HAP-1 (cell line): Measurements from ENCODE around the gene NACA2.
"Not testable (repeated sequence)": the region's sequence is repeated elsewhere in the genome, so short reads cannot be mapped to it uniquely, and the experiment has no call there.

ENCODE experiments used
- DNase-seq, 2 experiments: peaks; one replicate each; pipeline ENCODE4 v3.0.0-alpha.2; 2016 to 2020; ENCODE audit warnings: low spot score in 2 of 2
- H3K27me3 ChIP-seq: fragments of 250-450 bp; sonication (Bioruptor Pico); 2 replicates; pipeline ENCODE4 v1.5.1; 2020; ENCODE audit warnings: low read depth, mild to moderate bottlenecking, moderate library complexity
- H3K36me3 ChIP-seq: fragments of 250-450 bp; sonication (Bioruptor Pico); replicated peaks from 2 replicates; pipeline ENCODE4 v1.5.1; 2020; ENCODE audit warnings: mild to moderate bottlenecking
- H3K4me1 ChIP-seq: fragments of 250-450 bp; sonication (Bioruptor Pico); 2 replicates; pipeline ENCODE4 v1.5.1; 2020; ENCODE audit warnings: mild to moderate bottlenecking
- H3K4me3 ChIP-seq: fragments of 250-450 bp; sonication (Bioruptor Pico); 2 replicates; pipeline ENCODE4 v1.5.1; 2020; ENCODE audit warnings: mild to moderate bottlenecking, moderate library complexity
- H3K9me3 ChIP-seq: fragments of 250-450 bp; sonication (Bioruptor Pico); 2 replicates; pipeline ENCODE4 v1.5.1; 2020; ENCODE audit warnings: mild to moderate bottlenecking, moderate library complexity
- in situ Hi-C: fragments of 300-500 bp; cut with MboI; formaldehyde crosslinking; loops from 3 replicates; pipeline ENCODE4 v1.14.3; 2020; ENCODE audit warnings: low sequenced_read_pairs, inconsistent platforms, mixed read lengths

The NACA2 gene

DNA sequence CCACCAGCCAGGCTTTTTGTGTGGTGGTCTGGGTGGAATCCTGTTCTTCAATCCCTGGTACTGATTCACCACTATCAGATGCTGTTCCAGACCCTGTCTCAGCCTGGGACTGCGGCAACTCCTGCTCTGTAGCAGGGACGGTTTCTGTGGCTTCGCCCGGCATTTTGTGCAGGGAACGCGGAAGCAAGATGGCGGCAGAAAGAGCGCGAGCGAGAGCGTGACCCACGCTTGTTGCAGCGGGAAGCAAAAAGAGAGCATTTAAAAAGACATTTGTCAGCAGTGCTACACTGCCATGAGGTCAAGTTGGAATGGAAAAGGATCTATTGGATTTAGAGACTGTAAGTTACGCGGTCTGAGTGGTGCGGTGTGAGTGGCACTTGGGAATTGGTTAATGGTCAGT, at the start of gene NACA2:
TSS of gene NACA2 (minus strand) at position 202 of the 400 bp plus-strand sequence. CDS start at position 163, 39 bp downstream.
- Histone ChIP-seq H3K27me3 (no peaks in the 10 kb centered on the region), H3K36me3 (no peaks in the 10 kb centered on the region), H3K4me1 (no peaks in the 10 kb centered on the region), H3K9me3 (no peaks in the 10 kb centered on the region), H3K4me3 (no peak within 1 kb of the TSS)
- DNase-seq: no peak
- in situ Hi-C loops: no loop called here

DNA sequence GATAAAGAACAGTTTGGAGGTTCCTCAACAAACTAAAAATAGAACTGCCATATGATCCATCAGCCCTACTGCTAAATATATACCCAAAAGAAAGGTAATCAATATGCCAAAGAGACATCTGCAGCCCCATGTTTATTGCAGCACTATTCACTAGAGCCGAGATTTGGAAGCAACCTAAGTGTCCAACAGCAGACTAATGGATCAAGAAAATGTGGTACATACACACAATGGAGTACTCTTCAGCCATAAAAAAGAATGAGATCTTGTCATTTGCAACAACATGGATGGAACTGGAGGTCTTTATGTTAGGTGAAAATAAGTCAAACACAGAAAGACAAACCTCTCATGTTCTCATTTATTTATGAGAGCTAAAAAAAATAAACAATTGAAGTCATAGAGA, 48.8 kb upstream of the NACA2 start:
- no peak for DNase-seq
- H3K9me3 ChIP-seq: no peaks in the 10 kb centered on the region
- no peaks in the 10 kb centered on the region for H3K27me3 ChIP-seq
- H3K36me3 ChIP-seq: no peaks in the 10 kb centered on the region
- in situ Hi-C loops: loop anchor here (5.0 to 10.0 kb wide), 2 partner anchors 197 to 465 kb away; no protein-coding TSS in a partner anchor
- H3K4me3 ChIP-seq: no peak overlapping the region
- no peaks in the 10 kb centered on the region for H3K4me1 ChIP-seq

DNA sequence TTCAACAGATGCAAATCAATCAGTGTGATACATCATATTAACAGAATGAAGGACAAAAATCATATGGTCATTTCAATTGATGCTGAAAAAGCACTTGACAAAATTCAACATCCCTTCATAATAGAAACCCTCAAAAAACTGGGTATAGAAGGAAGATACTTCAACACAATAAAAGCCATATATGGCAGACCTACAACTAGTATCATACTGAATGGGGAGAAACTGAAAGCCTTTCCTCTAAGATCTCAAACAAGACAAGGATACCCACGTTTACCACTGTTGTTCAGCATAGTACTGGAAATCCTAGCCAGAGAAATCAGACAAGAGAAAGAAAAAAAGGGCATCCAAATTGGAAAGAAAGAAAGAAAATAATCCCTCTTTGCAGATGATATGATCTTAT, 47.1 kb upstream of the NACA2 start:
- DNase-seq: no peak
- Histone ChIP-seq H3K9me3 (no peaks in the 10 kb centered on the region), H3K27me3 (no peaks in the 10 kb centered on the region), H3K4me3 (no peak overlapping the region), H3K36me3 (no peaks in the 10 kb centered on the region), H3K4me1 (no peaks in the 10 kb centered on the region)
- in situ Hi-C loops: loop anchor here (5.0 to 10.0 kb wide), 2 partner anchors 199 to 467 kb away; no protein-coding TSS in a partner anchor

DNA sequence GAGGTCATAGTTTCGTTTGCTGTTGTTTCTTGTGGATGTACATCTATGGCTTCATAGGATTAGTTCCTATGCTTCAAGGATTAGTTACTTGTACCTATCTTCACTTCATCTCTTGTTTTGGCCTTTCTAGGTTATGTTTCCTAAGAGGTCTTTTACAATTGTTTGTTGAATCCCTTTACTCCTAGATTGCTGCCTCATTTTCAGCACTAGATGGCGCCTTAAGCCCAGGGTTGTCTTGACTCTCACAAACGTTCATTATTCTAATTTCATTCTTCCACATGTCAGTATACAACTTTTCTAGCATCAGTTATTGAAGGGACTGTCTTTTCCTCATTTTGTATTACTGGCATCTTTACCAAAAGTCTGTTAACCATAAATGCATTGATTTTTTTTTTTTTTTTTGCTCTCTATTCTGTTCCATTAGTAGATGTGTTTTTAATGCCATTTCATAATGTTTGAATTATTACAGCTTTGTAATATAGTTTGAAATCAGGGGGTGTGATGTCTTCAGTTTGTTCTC, 45.0 kb upstream of the NACA2 start:
- no peak overlapping the region for H3K4me3 ChIP-seq
- no peaks in the 10 kb centered on the region for H3K27me3 ChIP-seq
- H3K9me3 ChIP-seq: no peaks in the 10 kb centered on the region
- in situ Hi-C loops: loop anchor here (5.0 to 10.0 kb wide), 2 partner anchors 201 to 469 kb away; no protein-coding TSS in a partner anchor
- no peaks in the 10 kb centered on the region for H3K4me1 ChIP-seq
- DNase-seq: peak; percentile 68 to 80
- no peaks in the 10 kb centered on the region for H3K36me3 ChIP-seq

DNA sequence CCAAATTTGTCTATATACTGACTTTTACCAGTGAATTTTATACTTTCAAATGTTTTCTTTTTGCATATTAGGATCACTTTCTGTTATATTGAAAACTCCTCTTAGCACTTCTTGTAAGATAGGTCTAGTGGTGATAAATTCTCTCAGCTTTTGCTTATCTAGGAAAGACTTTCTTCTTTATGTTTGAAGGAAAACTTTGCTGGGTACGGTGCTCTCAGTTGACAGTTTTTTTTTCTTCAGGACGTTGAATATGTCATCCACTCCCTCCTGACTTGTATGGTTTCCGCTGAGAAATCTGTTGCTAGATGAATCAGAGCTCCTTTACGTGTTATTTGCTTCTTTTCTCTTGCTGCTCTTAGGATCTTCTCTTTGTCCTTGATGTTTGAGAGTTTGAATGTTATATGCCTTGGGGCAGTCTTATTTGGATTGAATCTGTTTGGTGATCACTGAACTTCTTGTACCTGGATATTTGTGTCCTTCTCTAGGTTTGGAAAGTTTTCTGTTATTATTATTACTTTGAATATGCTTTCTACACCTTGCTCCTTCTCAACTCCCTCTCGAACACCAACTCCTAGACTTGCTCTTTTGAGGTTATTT, 44.0 kb upstream of the NACA2 start:
- no peaks in the 10 kb centered on the region for H3K27me3 ChIP-seq
- in situ Hi-C loops: loop anchor here (5.0 to 10.0 kb wide), 2 partner anchors 202 to 470 kb away; no protein-coding TSS in a partner anchor
- no peak overlapping the region for H3K4me3 ChIP-seq
- no peak for DNase-seq
- H3K9me3 ChIP-seq: no peaks in the 10 kb centered on the region
- no peaks in the 10 kb centered on the region for H3K4me1 ChIP-seq
- H3K36me3 ChIP-seq: no peaks in the 10 kb centered on the region

DNA sequence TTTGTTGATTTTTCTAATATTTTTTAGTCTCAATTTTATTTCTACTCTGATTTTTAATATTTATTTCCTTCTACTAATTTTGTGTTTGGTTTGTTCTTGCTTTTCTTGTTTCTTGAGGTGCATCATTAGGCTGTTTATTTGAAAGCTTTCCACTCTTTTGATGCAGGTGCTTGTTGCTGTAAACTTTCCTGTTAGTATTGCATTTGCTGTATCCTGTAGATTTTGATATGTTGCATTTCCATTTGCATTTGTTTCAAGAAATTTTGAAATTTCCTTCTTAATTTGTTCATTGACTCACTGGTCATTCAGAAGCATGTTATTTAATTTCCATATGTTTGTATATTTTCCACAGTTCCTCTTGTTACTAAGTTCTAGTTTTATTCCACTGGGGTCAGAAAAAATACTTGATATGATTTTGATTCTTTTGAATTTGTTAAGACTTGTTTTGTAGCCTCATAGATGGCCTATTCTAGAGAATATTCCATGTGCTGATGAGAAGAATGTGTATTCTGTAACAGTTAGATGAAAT, 43.1 kb upstream of the NACA2 start:
- in situ Hi-C loops: loop anchor here (10.0 kb wide), 1 partner anchor 471 kb away; no protein-coding TSS in a partner anchor
- no peak for DNase-seq
- no peaks in the 10 kb centered on the region for H3K4me1 ChIP-seq
- no peaks in the 10 kb centered on the region for H3K27me3 ChIP-seq
- no peak overlapping the region for H3K4me3 ChIP-seq
- no peaks in the 10 kb centered on the region for H3K9me3 ChIP-seq
- H3K36me3 ChIP-seq: no peaks in the 10 kb centered on the region

DNA sequence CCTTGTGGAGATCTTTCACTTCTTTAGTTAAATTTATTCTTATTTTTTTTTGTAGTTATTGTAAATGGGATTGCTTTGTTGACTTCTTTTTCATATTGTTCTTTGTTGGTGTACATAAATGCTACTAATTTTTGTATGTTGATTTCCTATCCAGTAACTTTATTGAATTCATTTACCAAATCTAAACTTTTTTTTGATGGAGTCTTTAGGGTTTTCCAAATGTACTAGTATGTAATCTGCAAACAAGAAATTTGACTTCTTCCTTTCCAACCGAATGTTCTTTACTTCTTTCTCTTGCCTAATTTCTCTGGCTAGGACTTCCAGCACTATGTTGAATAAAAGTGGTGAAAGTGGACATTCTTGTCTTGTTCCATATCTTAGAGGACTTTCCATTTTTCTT, 41.8 kb upstream of the NACA2 start:
- no peaks in the 10 kb centered on the region for H3K4me1 ChIP-seq
- in situ Hi-C loops: loop anchor here (10.0 kb wide), 1 partner anchor 472 kb away; no protein-coding TSS in a partner anchor
- H3K4me3 ChIP-seq: no peak overlapping the region
- DNase-seq: no peak
- H3K27me3 ChIP-seq: no peaks in the 10 kb centered on the region
- no peaks in the 10 kb centered on the region for H3K9me3 ChIP-seq
- no peaks in the 10 kb centered on the region for H3K36me3 ChIP-seq

DNA sequence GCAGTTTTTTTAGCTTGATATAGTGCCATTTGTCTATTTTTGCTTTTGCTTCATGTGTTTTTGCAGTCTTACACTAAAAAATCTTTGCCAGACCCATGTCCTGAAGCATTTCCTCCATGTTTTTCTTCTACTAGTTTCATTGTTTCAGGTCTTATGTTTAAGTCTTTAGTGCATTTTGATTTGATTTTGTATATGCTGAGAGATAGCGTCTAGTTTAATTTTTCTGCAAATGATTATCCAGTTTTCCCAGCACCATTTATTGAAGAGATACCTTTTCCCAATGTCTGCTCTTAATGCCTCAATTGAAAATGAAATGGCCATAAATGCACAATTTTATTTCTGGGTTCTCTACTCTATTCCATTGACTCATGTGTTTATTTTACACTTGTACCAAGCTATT, 40.8 kb upstream of the NACA2 start:
- no peaks in the 10 kb centered on the region for H3K27me3 ChIP-seq
- in situ Hi-C loops: loop anchor here (10.0 kb wide), 1 partner anchor 473 kb away; no protein-coding TSS in a partner anchor
- DNase-seq: no peak
- H3K36me3 ChIP-seq: no peaks in the 10 kb centered on the region
- no peak overlapping the region for H3K4me3 ChIP-seq
- H3K9me3 ChIP-seq: no peaks in the 10 kb centered on the region
- H3K4me1 ChIP-seq: no peaks in the 10 kb centered on the region

DNA sequence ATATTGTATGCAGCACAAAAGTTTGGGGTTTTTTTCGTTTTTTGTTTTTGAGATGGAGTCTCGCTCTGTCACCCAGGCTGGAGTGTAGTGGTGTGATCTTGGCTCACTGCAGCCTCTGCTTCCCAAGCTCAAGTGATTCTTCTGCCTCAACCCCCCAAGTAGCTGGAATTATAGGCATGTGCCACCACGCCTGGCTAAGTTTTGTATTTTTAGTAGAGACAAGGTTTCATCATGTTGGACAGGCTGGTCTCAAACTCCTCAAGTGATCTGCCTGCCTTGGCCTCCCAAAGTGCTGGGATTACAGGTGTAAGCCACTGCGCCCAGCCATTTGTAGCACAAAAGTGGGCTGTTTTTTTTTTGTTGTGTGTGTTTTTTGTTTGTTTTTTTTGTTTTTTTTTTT, 37.1 kb upstream of the NACA2 start:
- H3K9me3 ChIP-seq, H3K27me3 ChIP-seq, H3K4me1 ChIP-seq, H3K36me3 ChIP-seq, DNase-seq, H3K4me3 ChIP-seq, in situ Hi-C loops: not testable (repeated sequence)

DNA sequence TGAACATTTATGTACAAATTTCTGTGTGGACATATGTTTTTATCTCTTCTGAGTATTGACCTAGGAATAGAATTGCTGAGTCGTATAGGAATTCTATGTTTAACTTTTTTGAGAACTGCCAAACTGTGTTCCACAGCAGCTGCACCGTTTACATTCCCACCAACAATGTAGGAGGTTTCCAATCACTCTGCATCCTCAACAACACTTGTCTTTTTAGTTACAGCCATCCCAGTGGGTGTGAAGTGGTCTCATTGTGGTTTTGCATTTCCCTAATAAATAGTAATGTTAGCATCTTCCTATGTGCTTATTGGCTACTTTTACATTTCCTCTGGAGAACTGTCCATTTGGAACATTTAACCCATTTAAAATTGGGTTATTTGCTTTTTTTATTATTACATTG, 36.6 kb upstream of the NACA2 start:
- no peaks in the 10 kb centered on the region for H3K27me3 ChIP-seq
- H3K36me3 ChIP-seq: no peaks in the 10 kb centered on the region
- H3K4me1 ChIP-seq: no peaks in the 10 kb centered on the region
- in situ Hi-C loops: no loop called here
- no peak for DNase-seq
- H3K4me3 ChIP-seq: no peak overlapping the region
- no peaks in the 10 kb centered on the region for H3K9me3 ChIP-seq

DNA sequence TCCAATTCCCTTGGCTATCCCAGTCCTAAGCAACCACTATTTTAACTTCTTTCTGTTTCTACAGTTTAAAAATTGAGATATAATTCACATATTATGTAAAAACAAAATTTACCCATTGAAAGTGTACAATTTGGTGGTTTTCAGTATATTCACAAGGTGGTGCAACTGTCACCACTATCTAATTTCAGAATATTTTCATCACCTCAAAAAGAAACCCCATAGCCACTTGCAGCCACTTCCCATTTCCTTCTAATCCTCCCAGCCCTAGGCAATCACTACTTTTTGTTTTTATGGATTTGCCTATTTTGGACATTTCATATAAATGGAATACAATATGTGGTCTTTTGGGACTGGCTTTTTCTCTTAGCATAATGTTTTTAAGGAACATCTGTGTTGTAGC, 36.1 kb upstream of the NACA2 start:
- H3K4me1 ChIP-seq: no peaks in the 10 kb centered on the region
- no peaks in the 10 kb centered on the region for H3K36me3 ChIP-seq
- no peak for DNase-seq
- H3K27me3 ChIP-seq: no peaks in the 10 kb centered on the region
- H3K4me3 ChIP-seq: no peak overlapping the region
- in situ Hi-C loops: no loop called here
- no peaks in the 10 kb centered on the region for H3K9me3 ChIP-seq

DNA sequence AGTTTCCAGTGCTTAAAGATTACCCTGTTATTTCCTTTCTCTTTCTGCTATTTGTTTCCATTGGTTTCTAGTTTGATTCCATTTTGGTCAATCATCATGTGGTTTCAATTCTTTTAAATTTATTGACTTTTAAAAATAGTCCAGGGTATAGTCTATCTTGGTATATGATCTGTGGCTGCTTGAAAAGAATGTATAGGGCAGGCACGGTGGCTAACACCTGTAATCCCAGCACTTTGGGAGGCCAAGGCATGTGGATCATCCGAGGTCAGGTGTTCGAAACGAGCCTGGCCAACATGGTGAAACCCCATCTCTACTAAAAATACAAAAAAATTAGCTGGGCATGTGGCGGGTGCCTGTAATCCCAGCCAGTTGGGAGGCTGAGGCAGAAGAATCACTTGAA, 34.5 kb upstream of the NACA2 start:
- Histone ChIP-seq H3K4me1 (no peaks in the 10 kb centered on the region), H3K9me3 (no peaks in the 10 kb centered on the region), H3K4me3 (no peak overlapping the region), H3K36me3 (no peaks in the 10 kb centered on the region), H3K27me3 (no peaks in the 10 kb centered on the region)
- no peak for DNase-seq
- in situ Hi-C loops: no loop called here

DNA sequence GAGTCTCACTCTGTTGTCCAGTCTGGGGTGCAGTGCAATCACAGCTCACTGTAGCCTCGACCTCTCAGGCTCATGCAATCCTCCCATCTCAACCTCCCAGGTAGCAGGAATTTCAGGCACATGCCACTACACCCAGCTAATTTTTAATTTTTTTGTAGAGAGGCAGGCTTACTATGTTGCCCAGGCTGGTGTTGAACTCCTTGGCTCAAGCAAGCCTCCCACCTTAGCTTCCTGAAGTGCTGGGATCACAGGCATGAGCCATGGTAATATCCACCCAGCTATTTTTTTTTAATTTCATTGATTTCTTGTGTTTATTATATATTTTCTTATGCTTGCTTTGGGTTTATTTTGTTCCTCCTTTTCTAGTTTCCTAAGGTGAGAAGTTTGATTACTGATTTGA, 33.9 kb upstream of the NACA2 start:
- Histone ChIP-seq H3K4me1 (no peaks in the 10 kb centered on the region), H3K4me3 (no peak overlapping the region), H3K27me3 (no peaks in the 10 kb centered on the region), H3K36me3 (no peaks in the 10 kb centered on the region), H3K9me3 (no peaks in the 10 kb centered on the region)
- in situ Hi-C loops: no loop called here
- DNase-seq: no peak

DNA sequence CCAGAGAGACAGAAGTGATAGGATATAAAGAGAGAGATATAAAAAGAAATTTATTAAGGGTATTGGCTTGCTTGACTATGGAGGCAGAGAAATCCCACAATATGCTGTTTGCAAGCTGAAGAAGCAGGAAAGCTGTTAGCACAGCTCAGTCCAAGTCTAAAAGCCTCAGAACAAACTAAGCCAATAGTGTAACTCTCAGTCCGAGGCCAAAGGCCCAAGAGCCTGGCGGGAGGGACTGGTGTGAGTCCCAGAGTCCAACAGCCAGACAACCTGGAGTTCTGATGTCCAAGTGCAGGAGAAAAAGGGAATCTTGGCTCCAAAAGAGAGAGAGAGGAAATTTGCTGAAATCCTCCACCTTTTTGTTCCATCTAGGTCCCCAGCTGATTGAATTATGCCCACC, 30.3 kb upstream of the NACA2 start:
- no peak for DNase-seq
- in situ Hi-C loops: no loop called here
- Histone ChIP-seq H3K36me3 (no peaks in the 10 kb centered on the region), H3K4me3 (no peak overlapping the region), H3K27me3 (no peaks in the 10 kb centered on the region), H3K9me3 (no peaks in the 10 kb centered on the region), H3K4me1 (no peaks in the 10 kb centered on the region)
